Karpas-422 (cell line): ENCODE measurements around the gene ABHD18. TPM values are rescaled to one million over a fixed set of nuclear protein-coding genes. Genes with fewer than 3 reads are reported as not detected.
"Not testable (repeated sequence)": the region's sequence is repeated elsewhere in the genome, so short reads cannot be mapped to it uniquely, and the experiment has no call there.

Experiments
- DNase-seq: peaks from one replicate; pipeline ENCODE4 v3.0.0-alpha.2; 2015
- H2AFZ ChIP-seq: fragments of 200-600 bp; sonication (generic); 2 replicates; pipeline ENCODE4 v1.6.1; 2014; ENCODE audit warnings: antibody characterized with exemption, low read length, mixed read lengths
- H3K27ac ChIP-seq: fragments of 200-600 bp; sonication (generic); 2 replicates; pipeline ENCODE4 v1.5.1; 2014; ENCODE audit warnings: mild to moderate bottlenecking, low read length, moderate library complexity
- H3K27me3 ChIP-seq: fragments of 200-600 bp; sonication (generic); 2 replicates; pipeline ENCODE4 v1.6.1; 2014; ENCODE audit warnings: low read length, mixed read lengths
- H3K36me3 ChIP-seq: fragments of 200-600 bp; sonication (generic); 2 replicates; pipeline ENCODE4 v1.6.1; 2014; ENCODE audit warnings: low read length, mixed read lengths; ENCODE audit not compliant: insufficient read depth
- H3K4me1 ChIP-seq: fragments of 200-600 bp; sonication (generic); 2 replicates; pipeline ENCODE4 v1.6.1; 2014; ENCODE audit warnings: mild to moderate bottlenecking, low read length, mixed read lengths
- H3K4me2 ChIP-seq: fragments of 200-600 bp; sonication (generic); 2 replicates; pipeline ENCODE4 v1.6.1; 2014; ENCODE audit warnings: low read length, low read depth, mild to moderate bottlenecking; ENCODE audit not compliant: poor library complexity, severe bottlenecking
- H3K4me3 ChIP-seq: fragments of 200-600 bp; sonication (generic); 2 replicates; pipeline ENCODE4 v1.5.1; 2014; ENCODE audit warnings: mild to moderate bottlenecking, antibody characterized with exemption, low read length, mixed read lengths
- H3K79me2 ChIP-seq: fragments of 200-600 bp; sonication (generic); 2 replicates; pipeline ENCODE4 v1.6.1; 2014; ENCODE audit warnings: mild to moderate bottlenecking, low read length, mixed read lengths
- H3K9ac ChIP-seq: fragments of 200-600 bp; sonication (generic); 2 replicates; pipeline ENCODE4 v1.6.0; 2014; ENCODE audit warnings: low read length
- H3K9me2 ChIP-seq: fragments of 200-600 bp; sonication (generic), shearing (Covaris generic); replicated peaks from 2 replicates; pipeline ENCODE4 v1.6.0; 2014; ENCODE audit warnings: mild to moderate bottlenecking, low read length, moderate library complexity; ENCODE audit not compliant: insufficient read depth
- H3K9me3 ChIP-seq: fragments of 300-700, 200-600 bp; sonication (generic); 2 replicates; pipeline ENCODE4 v1.6.1; 2014; ENCODE audit warnings: low read length, mixed read lengths
- H4K20me1 ChIP-seq: fragments of 200-600 bp; sonication (generic); 2 replicates; pipeline ENCODE4 v1.6.1; 2014; ENCODE audit warnings: mild to moderate bottlenecking, antibody characterized with exemption, low read length, low read depth; ENCODE audit not compliant: insufficient read depth
- total RNA-seq: library from RNA; depleted of rRNA; stranded (reverse); fragments of >200 nt; shearing (Covaris generic); gene quantifications from 2 replicates; pipeline ENCODE4 v1.2.3, GENCODE V29; 2014; ENCODE audit warnings: low replicate concordance; rRNA removed

Gene ABHD18
- total RNA-seq, result 15.6 and 36.6 TPM in 2 replicates

DNA sequence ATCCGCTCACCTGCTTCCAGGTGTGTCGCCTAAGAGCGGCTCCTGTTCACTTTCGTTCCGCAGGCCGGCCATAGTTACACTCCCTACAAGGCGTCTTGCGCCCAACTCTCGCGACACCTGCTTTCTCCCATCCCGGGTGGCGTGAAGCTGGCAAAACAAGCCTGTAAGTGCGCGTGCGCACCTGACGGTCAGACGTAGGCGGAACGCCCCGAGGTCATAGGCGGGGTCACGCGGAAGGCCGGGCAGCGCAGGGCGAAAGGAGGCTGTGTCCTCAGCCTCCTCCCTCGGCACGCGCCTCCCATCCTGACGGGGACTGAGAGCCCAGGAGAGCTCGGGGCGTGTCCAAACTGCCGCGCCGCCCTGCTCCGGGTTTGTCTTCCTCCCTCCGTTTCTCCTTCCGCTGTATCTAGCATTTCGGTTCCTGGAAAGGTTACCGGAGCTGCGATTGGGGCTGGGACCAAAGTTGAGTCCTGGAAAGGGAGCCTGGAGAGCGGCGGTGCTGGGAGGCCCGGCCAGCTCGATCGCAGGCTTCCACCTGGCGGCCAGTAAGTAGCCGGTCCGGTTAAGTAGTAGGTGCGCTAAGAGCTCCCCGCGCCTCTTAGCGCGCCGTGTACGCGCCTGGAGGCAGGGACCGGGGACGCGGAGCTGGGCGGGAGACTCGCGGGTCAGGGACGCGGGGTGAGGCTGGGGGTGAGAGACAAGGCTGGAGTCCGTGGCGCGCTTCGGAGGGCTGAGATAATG is at the start of gene ABHD18, which contains the start of gene MFSD8:
ABHD18 (plus strand) TSS at position 345 of the 741 bp plus-strand sequence. CDS start 17,550 bp downstream, outside the sequence.
MFSD8 (minus strand) TSS at position 112 of the 741 bp plus-strand sequence; CDS start at position 72, 40 bp downstream.
- peak within 1 kb of the TSS; percentile 85 for H3K4me2 ChIP-seq
- DNase-seq, result peak; percentile 100
- peaks cover 7% of the 10 kb centered on the region; the same call in 1 of the 2 replicates for H3K36me3 ChIP-seq
- H3K4me3 ChIP-seq, result peak within 1 kb of the TSS; percentile 73
- no peaks in the 10 kb centered on the region for H3K27me3 ChIP-seq
- H3K27ac ChIP-seq, result peak within 1 kb of the TSS; percentile 51
- peaks cover 92% of the 10 kb centered on the region for H3K79me2 ChIP-seq
- H2AFZ ChIP-seq, result peak within 1 kb of the TSS; percentile 58
- peak within 1 kb of the TSS; percentile 85 for H3K9ac ChIP-seq
- peaks cover 33% of the 10 kb centered on the region for H3K4me1 ChIP-seq
- no peaks in the 10 kb centered on the region for H3K9me2 ChIP-seq
- no peaks in the 10 kb centered on the region for H3K9me3 ChIP-seq
- H4K20me1 ChIP-seq, result no peaks in the 10 kb centered on the region

DNA sequence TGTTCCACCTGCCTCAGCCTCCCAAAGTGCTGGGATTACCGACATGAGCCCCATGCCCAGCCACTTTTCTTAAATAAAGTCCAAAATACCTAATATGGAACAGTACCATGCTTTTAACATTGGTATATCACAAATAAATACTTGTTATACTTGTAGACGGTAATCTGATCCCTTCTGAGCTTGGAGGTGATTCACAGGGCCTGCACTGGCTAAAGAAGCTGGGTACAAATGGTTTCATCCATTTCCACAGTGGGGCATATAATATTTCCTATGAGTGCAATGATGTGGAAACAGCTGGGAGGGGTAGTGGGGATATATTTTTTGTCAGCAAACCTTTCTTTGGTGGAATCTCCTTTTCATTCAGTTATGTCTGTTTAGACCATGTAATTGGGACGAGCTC is 48.7 kb upstream of the ABHD18 start:
- Histone ChIP-seq H2AFZ (no peak overlapping the region), H4K20me1 (no peaks in the 10 kb centered on the region), H3K27ac (no peak overlapping the region), H3K36me3 (peaks cover 20% of the 10 kb centered on the region), H3K4me1 (no peaks in the 10 kb centered on the region), H3K27me3 (no peaks in the 10 kb centered on the region), H3K79me2 (no peaks in the 10 kb centered on the region), H3K4me3 (no peak overlapping the region), H3K9me3 (no peaks in the 10 kb centered on the region), H3K9ac (no peak overlapping the region), H3K9me2 (no peaks in the 10 kb centered on the region), H3K4me2 (no peak overlapping the region)
- DNase-seq, result no peak

DNA sequence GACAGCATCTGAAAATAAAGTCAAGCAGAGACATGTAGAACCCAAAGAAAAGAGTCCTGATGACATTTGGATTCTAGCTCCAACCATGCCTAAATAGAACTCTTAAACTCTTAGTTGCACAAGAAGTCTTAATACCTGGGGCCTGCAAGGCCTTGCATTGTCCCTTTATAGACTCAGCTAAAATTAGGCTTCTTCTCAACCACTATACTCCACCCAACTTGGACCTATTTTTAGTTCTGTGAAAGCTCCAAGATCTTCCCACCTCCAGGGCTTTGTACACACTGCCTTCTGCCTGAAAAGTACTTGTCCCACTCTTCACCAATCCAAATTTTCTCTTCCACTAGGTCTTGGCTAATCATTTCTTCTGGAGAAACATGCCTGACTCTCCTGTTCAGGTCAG is 48.1 kb upstream of the ABHD18 start:
- no peak for DNase-seq
- Histone ChIP-seq H2AFZ (no peak overlapping the region), H3K4me3 (no peak overlapping the region)

DNA sequence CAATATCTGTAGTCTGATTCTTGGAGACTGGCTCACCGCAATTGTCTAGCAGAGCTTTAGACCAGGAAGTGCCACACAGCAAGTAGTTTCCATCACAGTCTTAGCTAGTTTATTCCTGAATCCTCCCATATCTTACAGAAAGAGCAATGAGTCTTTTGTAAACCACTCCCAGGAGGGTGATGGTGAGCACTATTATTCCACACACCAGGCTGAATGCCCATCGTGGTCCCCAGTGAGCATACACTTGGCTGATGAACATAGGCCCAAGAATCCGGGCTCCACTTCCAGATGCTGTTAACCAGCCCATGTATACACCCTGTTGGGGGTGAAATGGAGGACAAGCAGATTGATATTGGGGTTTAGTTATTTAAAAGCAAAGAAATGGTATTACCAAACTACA is 44.7 kb upstream of the ABHD18 start:
- Histone ChIP-seq H3K9me2 (no peaks in the 10 kb centered on the region), H3K9me3 (no peaks in the 10 kb centered on the region), H3K27ac (no peak overlapping the region), H3K4me1 (no peaks in the 10 kb centered on the region), H3K9ac (no peak overlapping the region), H3K4me2 (no peak overlapping the region), H3K27me3 (no peaks in the 10 kb centered on the region), H4K20me1 (no peaks in the 10 kb centered on the region), H3K36me3 (peaks cover 23% of the 10 kb centered on the region), H3K4me3 (no peak overlapping the region), H2AFZ (no peak overlapping the region), H3K79me2 (no peaks in the 10 kb centered on the region)
- DNase-seq, result no peak

More for the DNA sequence above, 48.1 kb upstream of the ABHD18 start:
- H3K9me3 ChIP-seq, result no peaks in the 10 kb centered on the region
- H3K36me3 ChIP-seq, result peaks cover 23% of the 10 kb centered on the region
- no peak overlapping the region for H3K27ac ChIP-seq
- no peaks in the 10 kb centered on the region for H3K27me3 ChIP-seq
- H3K9ac ChIP-seq, result no peak overlapping the region
- H3K4me1 ChIP-seq, result no peaks in the 10 kb centered on the region
- no peaks in the 10 kb centered on the region for H3K79me2 ChIP-seq
- H4K20me1 ChIP-seq, result no peaks in the 10 kb centered on the region
- no peaks in the 10 kb centered on the region for H3K9me2 ChIP-seq
- H3K4me2 ChIP-seq, result no peak overlapping the region

DNA sequence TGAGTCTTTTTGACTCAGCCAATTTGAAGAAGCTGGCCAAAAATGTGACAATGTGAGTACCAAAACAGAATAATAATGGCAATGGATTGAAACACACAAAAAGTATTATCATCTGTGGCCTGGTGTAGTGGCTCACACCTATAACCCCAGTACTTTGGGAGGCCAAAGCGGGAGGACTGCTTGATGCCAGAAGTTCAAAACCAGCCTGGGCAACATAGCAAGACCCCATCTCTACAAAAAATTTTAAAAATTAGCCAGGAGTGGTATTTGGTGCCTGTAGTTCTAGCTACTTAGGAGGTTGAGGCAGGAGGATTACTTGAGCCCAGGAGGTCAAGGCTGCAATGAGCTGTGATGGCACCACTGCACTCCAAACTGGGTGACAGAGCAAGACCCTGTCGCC is 43.0 kb upstream of the ABHD18 start:
- Histone ChIP-seq H3K4me2 (no peak overlapping the region), H3K4me3 (no peak overlapping the region), H3K36me3 (peaks cover 26% of the 10 kb centered on the region), H2AFZ (no peak overlapping the region), H3K79me2 (no peaks in the 10 kb centered on the region), H4K20me1 (no peaks in the 10 kb centered on the region), H3K4me1 (no peaks in the 10 kb centered on the region), H3K27me3 (no peaks in the 10 kb centered on the region), H3K9ac (no peak overlapping the region), H3K9me3 (no peaks in the 10 kb centered on the region), H3K9me2 (no peaks in the 10 kb centered on the region), H3K27ac (no peak overlapping the region)
- no peak for DNase-seq

DNA sequence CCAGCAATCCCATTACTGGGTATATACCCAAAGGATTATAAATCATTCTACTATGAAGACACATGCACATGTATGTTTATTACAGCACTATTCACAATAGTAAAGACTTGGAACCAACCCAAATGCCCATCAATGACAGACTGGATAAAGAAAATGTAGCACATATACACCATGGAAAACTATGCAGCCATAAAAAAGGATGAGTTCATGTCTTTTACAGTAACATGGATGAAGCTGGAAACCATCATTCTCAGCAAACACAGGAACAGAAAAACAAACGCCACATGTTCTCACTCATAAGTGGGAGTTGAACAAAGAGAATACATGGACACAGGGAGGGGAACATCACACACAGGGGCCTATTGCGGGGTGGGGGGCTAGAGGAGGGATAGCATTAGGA is 39.5 kb upstream of the ABHD18 start:
- not testable (repeated sequence) for H2AFZ ChIP-seq, H3K4me2 ChIP-seq, DNase-seq, H3K27me3 ChIP-seq, H3K4me3 ChIP-seq, H3K27ac ChIP-seq, H3K9ac ChIP-seq, H3K4me1 ChIP-seq, H3K79me2 ChIP-seq, H4K20me1 ChIP-seq, H3K9me2 ChIP-seq, H3K9me3 ChIP-seq
- H3K36me3 ChIP-seq, result peaks cover 12% of the 10 kb centered on the region

DNA sequence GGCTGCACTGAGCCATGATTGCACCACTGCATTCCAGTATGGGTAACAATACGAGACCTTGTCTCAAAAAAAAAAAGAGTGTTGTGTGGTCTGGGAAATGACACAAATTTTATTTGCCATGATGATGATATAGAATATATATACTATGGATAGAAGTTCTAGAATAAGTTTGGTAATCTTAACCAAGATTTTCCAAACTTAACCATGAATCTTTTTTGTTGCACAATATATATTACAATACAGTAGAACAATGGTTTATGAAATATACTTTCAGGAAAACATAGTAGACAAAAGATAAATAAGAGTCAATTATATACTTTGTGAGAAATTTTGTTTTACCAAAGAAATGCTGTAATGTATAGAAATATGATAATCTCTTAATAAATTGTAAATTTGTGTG is 35.0 kb upstream of the ABHD18 start:
- Histone ChIP-seq H3K4me2 (no peak overlapping the region), H3K9ac (no peak overlapping the region), H3K27ac (no peak overlapping the region), H3K27me3 (no peaks in the 10 kb centered on the region), H2AFZ (no peak overlapping the region), H4K20me1 (no peaks in the 10 kb centered on the region), H3K9me2 (no peaks in the 10 kb centered on the region), H3K36me3 (peaks cover 4% of the 10 kb centered on the region), H3K4me3 (no peak overlapping the region), H3K9me3 (no peaks in the 10 kb centered on the region), H3K79me2 (no peaks in the 10 kb centered on the region), H3K4me1 (no peaks in the 10 kb centered on the region)
- no peak for DNase-seq

DNA sequence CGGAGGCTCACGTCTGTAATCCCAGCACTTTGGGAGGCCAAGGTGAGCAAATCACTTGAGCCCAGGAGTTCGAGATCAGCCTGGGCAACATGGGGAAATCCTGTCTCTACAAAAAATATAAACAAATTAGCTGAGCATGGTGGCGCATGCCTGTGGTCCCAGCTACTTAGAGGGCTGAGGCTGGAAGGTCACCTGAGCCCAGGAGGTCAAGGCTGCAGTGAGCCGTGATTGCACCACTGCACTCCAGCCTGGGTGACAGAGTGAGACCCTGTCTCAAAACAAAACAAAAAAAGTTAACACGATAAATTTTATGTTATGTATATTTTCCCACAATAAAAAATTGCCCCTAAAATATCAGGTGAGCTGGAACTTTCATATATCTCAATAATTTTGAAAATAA is 33.4 kb upstream of the ABHD18 start:
- H3K79me2 ChIP-seq, DNase-seq, H3K9me3 ChIP-seq, H3K9me2 ChIP-seq, H4K20me1 ChIP-seq, H3K36me3 ChIP-seq, H3K27ac ChIP-seq, H3K9ac ChIP-seq, H3K4me2 ChIP-seq, H3K27me3 ChIP-seq, H3K4me1 ChIP-seq, H2AFZ ChIP-seq, H3K4me3 ChIP-seq: not testable (repeated sequence)
